ENCODE results near the gene ACKR2. TPM values are rescaled to one million over a fixed set of nuclear protein-coding genes. Genes with fewer than 3 reads are reported as not detected.
A peak's percentile ranks its signal among the peaks of the same experiment; 100 is the strongest.
"Not testable (repeated sequence)": the region's sequence is repeated elsewhere in the genome, so short reads cannot be mapped to it uniquely, and the experiment has no call there.

The ACKR2 gene
- total RNA-seq, 1 donor = 0.81 TPM

DNA sequence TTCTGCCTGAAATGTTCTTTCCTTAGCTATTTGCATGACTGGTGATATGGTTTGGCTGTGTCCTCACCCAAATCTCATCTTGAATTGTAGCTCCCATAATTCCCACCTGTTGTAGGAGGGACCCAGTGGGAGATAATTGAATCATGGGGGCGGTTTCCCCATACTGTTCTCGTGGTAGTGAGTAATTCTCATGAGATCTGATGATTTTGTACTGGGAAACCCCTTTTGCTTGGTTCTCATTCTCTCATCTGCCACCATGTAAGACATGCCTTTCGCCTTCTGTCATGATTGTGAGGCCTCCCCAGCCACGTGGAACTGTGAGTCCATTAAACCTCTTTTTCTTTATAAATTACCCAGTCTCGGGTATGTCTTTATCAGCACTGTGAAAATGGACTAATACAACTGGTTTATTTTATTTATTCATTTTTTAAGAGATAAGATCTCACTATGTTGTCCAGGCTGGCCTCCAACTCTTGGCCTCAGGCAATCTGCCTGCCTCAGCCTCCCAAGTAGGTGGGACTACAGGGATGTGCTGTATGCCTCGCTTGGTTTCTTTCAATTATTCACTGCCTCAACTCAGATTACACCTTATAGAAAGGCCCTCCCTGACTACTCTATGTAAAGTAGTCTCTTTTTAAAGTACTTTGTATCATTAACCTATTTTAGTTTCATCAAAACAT is 74.1 kb downstream of the ACKR2 start:
- not testable (repeated sequence) for DNase-seq (ENCODE audit: low read depth in 2 of 3, low spot score in 2 of 3)

DNA sequence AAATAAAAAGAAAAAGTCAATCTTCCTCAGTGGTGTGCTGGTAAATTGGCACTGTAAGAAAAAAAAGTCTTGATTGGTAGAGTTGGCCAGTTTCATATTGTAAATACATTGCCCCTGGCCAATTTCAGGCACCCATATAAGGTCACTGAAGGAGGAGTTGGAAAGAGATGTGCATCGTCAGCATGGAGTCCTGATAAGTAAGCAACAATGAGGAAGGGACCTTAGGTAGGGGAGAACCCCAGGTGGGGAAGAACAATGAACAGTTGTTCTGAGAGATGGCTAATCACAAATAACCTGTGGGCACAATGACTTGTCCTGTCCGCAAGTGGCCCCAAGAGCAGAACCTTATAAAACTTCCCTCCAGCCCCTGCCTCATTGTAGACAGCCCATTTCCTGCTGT is 75.1 kb downstream of the ACKR2 start:
- DNase-seq (ENCODE audit: low read depth in 2 of 3, low spot score in 2 of 3) = peak in 1 of 3 donors; percentile 34

DNA sequence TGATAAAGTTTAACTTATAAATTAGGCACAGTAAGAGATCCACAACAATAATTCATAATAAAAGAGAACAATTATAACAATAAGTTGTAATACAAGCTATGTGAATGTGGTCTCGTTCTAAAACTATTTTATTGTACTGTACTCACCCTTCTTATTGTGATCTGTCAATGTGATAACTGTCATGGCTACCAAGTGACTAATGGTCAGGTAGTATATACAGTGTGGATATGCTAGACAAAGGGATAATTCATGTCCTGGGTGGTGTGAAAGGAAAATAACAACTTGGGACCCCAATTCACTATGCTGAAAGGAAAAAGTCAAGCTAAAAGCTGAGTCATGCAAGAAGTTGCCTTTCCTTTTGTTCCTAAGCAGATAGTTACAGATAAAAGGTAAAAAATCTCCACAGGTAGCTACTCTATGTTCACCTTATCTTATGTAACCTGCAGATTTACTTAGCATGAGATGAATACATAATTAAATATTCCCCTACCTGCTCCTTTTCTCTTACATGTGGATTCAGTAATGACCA is 77.1 kb downstream of the ACKR2 start:
- no peak for DNase-seq (ENCODE audit: low read depth in 2 of 3, low spot score in 2 of 3)

DNA sequence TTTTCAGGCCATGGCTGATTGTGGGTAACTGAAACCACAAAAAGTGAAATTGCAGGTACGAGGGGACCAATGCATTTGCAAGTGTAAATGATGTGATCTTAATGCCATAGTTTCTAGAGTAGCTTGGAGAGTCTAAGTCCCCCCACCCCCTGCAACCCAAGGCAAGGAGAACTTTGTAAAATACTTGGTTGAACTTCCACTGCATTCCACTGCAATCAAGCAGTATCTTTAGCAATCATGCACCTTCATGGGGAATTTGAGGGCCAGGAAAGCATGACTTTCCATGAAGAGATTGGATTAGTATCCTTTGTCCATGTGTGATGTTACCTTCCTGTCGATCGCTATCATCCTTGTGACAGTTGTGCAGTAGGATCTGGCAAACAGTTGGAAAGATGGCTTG is 77.8 kb downstream of the ACKR2 start:
- no peak for DNase-seq (ENCODE audit: low read depth in 2 of 3, low spot score in 2 of 3)

DNA sequence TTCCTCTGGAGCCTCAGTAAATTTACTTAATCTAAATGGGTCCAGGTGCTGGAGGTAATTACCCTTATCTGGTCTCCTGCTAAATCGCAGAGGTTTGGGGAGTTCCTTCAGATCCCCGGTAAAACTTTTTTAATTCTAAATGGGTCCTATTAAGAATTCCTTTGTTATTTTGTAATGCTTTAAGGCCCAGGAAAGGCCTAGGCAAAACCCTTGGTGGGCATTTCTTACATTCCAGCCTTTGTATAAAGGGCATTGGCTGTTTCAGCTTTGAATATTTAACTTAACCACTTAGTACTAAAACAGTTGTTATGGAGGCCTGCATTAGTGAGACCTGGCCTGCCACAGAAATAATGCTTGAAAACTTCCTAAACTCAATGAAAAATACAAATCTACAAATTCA is 81.8 kb downstream of the ACKR2 start:
- no peak for DNase-seq (ENCODE audit: low read depth in 2 of 3, low spot score in 2 of 3)

DNA sequence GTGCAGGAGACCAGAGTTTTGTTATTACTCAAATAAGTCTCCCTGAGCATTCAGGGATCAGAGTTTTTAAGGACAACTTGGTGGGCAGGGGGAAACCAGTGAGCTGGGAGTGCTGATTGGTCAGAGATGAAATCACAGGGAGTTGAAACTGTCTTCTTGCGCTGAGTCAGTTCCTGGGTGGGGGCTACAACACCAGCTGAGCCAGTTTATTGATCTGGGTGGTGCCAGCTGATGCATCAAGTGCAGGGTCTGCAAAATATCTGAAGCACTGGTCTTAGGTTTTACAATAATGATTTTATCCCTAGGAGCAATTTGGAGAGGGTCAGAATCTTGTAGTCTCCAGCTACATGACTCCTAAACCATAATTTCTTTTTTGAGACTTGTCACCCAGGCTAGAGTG is 82.9 kb downstream of the ACKR2 start:
- no peak for DNase-seq (ENCODE audit: low read depth in 2 of 3, low spot score in 2 of 3)

DNA sequence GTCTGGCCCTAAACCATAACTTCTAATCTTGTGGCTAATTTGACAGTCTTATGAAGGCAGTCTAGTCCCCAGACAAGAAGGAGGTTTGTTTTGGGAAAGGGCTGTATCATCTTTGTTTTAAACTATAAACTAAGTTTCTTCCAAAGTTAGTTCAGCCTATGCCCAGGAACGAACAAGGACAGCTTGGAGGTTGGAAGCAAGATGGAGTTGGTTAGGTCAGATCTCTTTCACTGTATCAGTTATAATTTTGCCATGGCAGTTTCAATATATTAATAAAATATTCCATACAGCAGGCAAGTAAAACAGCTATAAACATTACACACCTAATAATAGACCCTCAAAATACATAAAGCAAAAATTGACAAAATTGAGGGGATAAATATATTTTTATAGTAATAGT is 83.6 kb downstream of the ACKR2 start:
- DNase-seq (ENCODE audit: low read depth in 2 of 3, low spot score in 2 of 3) = no peak

DNA sequence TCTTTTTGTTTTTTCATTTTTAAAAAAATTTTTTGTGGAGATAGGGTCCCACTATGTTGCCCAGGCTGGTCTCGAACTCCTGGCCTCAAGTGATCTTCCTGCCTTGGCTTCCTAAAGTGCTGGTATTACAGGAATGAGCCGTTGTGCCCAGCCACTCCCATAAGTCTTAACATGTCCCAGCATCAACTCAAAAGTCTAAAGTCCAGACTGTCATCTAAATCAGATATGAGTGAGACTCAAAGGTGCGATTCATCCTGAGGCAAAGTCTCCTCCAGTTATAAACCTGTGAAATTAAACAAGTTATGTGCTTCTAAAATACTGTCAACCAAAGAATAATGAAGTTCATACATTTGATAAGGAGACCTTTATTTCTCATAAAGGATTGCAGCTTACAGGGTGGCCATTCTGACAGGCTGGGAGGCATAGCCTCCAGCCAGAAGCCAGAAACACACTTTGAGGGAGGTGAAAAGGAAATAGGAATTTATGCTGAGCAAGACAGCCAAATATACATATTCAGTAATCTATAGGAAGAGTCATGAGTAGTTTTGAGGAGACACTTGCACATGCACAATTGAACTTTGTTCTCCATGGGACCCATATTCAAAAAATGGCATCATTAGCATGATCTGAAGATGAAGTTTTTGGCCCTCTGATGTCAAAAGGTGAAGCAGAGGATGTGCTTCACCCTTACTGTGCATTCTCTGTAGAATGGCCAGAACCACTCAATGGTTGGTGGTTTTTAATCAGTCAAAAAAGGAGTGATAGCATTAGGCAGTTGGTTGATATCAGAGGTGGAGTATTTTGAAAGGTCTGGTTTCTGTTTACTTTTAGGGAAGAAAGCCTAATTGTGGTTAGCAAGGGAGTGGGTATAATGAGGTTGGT is 85.7 kb downstream of the ACKR2 start:
- DNase-seq (ENCODE audit: low read depth in 2 of 3, low spot score in 2 of 3) = peak in 1 of 3 donors; percentile 7

DNA sequence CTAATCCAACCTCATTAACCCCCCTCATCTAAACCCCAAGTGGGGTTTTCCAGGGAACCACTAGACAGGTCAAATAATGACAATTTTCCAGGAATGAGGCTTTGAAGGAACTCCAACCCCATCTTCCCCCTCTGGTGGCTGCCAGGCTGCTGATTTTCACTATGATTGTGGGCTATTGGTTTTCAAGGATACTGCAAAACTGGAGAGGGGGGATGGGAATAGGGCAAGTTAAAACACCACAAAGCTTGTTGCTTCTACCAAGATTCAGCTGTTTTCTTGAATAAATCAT is 86.3 kb downstream of the ACKR2 start:
- no peak for DNase-seq (ENCODE audit: low read depth in 2 of 3, low spot score in 2 of 3)

DNA sequence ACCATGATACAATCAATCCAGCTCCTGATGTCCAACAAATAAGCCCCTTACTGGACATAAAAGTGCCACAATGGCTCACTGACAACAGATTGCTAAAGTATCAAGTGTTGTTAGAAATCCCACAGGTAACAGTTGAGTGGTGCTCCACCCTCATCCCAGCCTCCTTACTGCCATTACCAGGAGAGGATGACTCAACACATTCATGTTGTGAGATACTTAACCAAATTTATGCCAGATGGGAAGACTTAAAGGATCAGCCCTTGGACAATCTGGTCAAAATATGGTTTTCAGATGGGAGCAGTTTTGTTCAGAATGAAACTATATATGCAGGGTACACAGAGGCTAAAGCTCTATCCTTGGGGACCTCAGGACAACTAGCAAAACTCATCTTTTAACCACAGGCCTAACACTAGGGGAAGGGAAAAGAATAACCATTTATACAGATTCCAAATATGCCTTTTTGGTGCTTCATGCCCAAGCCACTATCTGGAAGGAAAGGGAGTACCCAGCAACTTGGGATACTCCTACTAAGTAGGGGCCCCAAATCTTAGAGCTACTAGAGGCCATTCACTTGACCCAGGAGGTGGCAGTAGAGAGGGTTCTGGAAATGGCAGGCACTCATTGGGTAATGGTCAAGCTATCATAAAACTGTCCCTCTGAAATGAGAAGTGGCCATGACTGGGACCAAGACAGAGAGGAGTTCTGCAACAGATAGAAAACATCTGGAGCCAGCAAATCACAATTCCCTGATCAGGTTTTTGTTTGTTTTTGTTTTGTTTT is 89.8 kb downstream of the ACKR2 start:
- DNase-seq (ENCODE audit: low read depth in 2 of 3, low spot score in 2 of 3) = no peak

DNA sequence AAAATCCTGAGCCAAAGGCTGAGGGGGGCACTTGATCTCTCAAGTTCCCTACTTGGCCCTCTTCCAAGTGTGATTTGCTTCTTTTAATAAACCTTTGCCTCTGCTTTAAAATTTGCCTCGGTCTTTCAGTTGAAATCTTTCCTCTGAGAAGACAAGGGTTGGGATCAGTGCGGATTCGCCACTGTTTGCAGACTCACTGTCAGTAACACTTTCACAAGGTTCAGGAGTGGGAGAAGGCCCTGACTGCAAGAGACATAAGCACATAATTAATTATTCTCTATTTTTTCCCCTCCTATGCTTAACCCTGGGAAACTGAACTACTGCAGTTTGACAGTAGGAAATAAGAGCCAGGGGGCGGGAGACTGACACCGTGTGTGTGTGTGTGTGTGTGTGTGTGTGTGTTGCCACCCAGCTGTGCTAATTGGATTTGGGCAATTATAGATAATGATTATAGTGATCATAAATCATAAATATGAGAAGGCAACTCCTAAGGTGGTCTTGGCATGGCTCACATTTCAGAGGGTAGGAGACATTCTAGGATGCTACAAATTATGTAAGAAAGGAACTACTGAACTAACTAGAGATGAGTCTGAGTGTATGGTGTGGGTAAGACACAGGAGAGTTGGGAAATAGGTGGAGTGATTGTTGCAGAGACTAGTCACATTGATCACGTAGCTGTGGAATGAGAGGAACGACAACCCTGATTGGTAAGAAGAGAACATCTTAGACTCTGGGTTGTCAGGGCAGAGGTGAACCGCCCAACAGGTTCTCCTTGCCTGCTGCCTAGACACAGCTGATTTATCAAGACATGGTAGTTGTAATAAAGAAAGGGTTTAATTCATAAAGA is 91.2 kb downstream of the ACKR2 start:
- no peak for DNase-seq (ENCODE audit: low read depth in 2 of 3, low spot score in 2 of 3)

DNA sequence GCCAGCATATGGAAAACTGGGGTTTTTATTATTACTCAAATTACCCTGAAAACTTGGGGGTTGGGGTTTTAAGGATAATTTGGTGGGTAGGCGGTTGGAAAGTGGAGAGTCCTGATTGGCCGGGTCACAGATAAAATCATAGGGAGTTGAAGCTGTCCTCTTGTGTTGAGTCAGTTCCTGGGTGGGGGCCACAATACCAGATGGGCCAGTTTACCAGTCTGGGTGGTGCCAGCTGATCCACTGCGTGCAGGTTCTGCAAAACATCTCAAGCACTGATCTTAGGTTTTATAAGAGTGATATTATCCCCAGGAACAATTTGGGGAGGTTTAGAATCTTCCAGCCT is 91.8 kb downstream of the ACKR2 start:
- DNase-seq (ENCODE audit: low read depth in 2 of 3, low spot score in 2 of 3) = no peak

DNA sequence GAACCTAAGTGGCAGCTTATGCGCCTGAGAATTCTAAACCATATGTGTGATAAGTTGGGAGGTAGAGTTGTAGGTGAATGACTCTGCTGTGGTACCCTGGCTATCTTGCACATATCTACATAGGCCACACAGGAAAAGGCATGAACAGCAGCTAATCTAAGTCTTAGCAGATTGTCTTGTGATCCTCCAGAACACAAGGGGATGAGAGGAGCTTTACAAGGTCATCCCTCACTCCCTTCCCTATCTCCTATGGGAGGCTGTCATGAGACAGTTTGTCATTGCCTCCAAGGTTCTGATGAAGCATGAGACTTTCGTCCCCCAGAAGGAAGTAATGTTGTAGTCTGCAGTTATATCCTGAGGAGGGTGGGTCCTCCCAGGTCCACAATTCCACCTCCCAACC is 93.0 kb downstream of the ACKR2 start:
- DNase-seq (ENCODE audit: low read depth in 2 of 3, low spot score in 2 of 3) = no peak

DNA sequence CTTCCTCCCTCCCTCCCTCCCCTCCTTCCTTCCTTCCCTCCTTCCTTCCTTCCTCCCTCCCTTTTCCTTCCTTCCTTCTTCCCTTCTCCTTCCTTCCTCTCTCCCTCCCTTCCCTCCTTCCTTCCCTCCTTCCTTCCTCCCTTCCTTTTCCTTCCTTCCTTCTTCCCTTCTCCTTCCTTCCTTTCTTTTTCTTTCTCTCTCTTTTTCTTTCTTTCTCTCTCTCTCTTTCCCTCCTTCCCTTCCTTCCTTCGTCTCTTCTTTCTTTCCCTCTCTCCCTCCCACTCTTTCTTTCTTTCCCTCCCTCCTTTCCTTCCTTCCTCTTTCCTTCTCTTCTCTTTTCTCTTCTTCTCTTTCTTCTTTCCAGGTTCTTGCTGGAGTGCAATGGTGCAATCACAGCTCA is 94.8 kb downstream of the ACKR2 start:
- no peak for DNase-seq (ENCODE audit: low read depth in 2 of 3, low spot score in 2 of 3)

DNA sequence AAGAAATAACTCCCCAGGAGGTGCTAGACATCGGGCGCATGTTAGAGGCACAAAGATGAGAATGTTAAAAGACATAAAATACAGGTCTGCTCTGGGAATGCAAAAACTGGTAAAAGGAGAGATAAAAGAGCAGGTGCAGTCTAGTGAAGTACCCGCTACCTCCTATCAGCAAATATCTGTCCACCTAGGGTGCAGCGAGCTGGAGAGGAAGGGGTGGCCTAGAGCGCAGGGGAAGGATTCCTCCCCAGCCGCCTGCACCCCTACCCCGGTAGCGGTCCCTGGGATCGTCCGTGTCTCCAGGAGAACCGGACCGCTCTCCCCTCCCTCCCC is 96.5 kb downstream of the ACKR2 start:
- no peak for DNase-seq (ENCODE audit: low read depth in 2 of 3, low spot score in 2 of 3)

DNA sequence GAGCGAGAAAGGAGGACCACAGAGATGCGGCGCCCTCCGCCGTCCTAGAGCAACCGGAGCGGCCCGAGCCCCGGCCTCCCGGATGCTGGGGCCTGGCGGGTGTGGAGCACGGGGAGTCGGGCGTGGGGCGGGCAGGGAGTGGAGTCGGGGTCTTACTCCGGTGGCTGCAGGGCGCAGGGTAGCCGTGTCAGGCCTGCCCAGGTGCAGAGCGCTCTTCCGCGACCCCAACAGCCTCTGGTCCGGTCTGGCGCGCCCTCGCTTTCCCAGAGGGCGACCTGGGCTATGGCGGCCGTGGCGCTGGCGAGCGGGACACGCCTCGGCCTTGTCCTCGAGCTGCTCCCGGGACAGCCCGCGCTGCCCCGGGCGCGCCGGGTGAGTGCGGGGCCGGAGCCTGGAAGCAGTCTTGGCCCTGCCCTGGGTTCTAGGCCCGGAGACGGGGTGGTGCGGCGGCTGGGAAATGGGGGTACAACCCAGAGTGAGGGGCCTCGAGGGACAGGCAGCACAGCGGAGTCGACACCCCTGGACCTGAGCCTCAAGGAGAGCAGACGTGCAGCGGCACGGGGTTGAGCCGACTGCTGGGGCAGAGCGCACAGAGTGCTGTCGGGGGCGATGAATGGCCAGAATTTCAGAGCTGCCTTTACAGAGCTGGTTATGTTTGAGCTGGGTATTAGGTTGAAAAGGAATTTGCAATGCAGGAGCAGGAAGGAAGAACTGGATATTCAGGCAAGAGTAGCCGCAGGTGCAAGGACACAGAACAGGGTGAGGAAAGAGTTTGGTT is 97.0 kb downstream of the ACKR2 start, which contains the start of gene ZNF662:
Gene ZNF662 (plus strand): TSS at position 73 of the 778 bp plus-strand sequence. CDS start 1,973 bp downstream, outside the sequence.
- DNase-seq (ENCODE audit: low read depth in 2 of 3, low spot score in 2 of 3) = peak in 2 of 3 donors; percentile 35 to 57

DNA sequence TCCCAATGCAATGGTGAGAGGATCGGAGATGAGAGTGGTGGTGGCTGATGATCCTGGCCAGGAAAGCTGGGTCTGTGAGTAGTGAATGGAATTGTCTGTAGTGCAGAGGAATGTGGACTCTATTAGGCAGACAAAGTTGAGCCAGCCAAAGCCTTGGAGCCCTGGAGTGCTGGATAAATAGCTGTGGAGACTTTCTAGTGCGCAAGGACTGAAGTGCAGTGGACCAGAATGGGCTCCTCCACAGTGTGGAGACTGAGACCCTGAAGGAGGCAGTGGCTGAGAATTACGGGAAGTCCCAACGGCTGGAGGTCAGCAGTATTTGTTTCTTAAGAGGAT is 97.6 kb downstream of the ACKR2 start:
- DNase-seq (ENCODE audit: low read depth in 2 of 3, low spot score in 2 of 3) = no peak

DNA sequence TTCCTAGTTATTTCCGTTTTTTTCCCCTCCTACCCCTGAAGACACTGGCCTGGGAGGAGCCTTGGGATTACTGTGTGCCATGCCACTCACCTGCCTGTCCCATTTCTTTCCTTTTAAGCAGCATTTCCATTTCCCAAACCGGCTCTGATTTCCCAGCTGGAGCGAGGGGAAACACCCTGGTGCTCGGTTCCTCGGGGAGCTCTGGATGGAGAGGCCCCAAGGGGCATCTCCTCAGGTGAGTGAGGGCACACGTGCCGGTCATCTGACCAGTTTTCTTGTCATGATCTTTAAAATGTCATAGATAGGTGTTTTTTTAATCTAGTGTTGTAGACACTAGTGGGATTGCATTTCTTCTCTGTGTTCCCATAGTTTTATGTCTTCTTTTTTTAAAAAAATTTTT is 99.4 kb downstream of the ACKR2 start:
- DNase-seq (ENCODE audit: low read depth in 2 of 3, low spot score in 2 of 3) = no peak

DNA sequence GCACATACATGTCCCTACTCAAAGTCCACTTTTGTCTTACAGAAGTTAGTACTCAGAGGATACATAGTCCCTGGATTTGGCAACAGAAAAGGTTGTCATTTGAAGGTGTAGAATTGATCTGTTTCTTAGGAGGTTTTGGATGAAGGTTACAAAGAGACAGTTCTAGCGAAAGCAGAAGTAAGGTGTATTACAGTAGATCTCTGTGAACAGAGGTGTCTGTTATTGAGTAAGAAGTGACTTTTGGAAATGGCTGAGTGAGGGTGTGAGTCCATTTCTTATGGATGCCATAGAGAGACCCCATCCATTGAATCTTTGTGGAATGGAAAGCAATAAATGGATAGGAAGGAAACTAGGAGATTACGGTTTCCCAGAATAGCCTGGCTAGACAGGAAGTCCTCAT is 102.3 kb downstream of the ACKR2 start:
- DNase-seq (ENCODE audit: low read depth in 2 of 3, low spot score in 2 of 3) = no peak

Measured in hematopoietic multipotent progenitor cell (in vitro differentiated cells).